ENCODE data around the gene TMEM51. TPM values are rescaled to one million over a fixed set of nuclear protein-coding genes. Genes with fewer than 3 reads are reported as not detected.

TMEM51 gene
- total RNA-seq, 1 donor from 2014 or later: 6.9 TPM

DNA sequence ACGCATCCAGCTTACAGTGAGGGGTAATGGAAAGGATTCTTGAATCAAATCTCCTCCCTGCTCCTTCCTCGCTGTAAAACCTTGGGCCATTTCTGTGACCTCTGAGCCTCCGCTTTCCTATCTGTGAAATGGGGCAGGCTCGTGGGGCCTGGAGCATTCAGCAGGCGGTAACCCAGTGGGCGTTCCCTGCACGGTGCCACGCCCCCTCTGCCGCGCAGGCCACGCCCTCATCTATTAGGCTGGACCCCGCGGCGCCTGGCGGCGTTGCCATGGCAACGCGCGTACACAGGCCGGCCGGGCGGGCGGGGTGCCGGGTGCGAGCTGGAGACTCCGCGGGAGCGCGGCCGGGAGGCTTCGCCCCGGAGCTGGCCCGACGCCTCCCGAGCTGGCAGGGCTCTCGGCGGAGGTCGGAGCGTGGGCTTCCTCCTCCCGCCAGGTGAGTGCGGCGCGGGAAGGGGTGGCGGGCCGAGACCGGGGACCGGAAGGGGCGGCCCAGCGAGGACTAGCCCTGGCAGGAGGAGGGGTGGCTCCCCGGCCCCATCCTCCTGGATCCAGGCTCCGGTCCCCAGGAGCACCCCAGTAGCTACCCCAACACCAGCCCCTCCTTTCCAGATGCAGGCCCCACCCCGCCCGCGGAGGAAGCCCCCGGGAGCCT lies 93.5 kb downstream of the TMEM51 start, which contains the start of gene FHAD1:
TSS of gene FHAD1 (plus strand) at position 264 of the 655 bp plus-strand sequence. CDS start 4,562 bp downstream, outside the sequence.
- Histone ChIP-seq H3K9me3 (ENCODE audit: insufficient read depth, low read depth, low read length) (no peaks in the 10 kb centered on the region), H3K36me3 (ENCODE audit: insufficient read depth, low read length) (no peaks in the 10 kb centered on the region), H3K27ac (ENCODE audit: low read depth, low read length) (no peak within 1 kb of the TSS), H2AFZ (ENCODE audit: low read depth, low read length) (peak within 1 kb of the TSS; percentile 62), H3K27me3 (ENCODE audit: insufficient read depth, low read length) (peaks cover 18% of the 10 kb centered on the region), H3K79me2 (ENCODE audit: insufficient read depth, low read length) (no peaks in the 10 kb centered on the region), H3K4me2 (ENCODE audit: low read length) (peak within 1 kb of the TSS; percentile 79), H3K4me3 (ENCODE audit: insufficient read depth, low read depth, low read length) (peak within 1 kb of the TSS; percentile 48), H3K9ac (ENCODE audit: low read length) (no peak within 1 kb of the TSS), H3K4me1 (ENCODE audit: insufficient read depth, low read length) (no peaks in the 10 kb centered on the region), H4K20me1 (ENCODE audit: insufficient read depth, low read length) (no peaks in the 10 kb centered on the region)
- TF ChIP-seq EZH2 (IDR thresholded peaks at IDR 0.05; ENCODE audit: insufficient read depth, low read length): no peak
- TF ChIP-seq, protein P1, sequence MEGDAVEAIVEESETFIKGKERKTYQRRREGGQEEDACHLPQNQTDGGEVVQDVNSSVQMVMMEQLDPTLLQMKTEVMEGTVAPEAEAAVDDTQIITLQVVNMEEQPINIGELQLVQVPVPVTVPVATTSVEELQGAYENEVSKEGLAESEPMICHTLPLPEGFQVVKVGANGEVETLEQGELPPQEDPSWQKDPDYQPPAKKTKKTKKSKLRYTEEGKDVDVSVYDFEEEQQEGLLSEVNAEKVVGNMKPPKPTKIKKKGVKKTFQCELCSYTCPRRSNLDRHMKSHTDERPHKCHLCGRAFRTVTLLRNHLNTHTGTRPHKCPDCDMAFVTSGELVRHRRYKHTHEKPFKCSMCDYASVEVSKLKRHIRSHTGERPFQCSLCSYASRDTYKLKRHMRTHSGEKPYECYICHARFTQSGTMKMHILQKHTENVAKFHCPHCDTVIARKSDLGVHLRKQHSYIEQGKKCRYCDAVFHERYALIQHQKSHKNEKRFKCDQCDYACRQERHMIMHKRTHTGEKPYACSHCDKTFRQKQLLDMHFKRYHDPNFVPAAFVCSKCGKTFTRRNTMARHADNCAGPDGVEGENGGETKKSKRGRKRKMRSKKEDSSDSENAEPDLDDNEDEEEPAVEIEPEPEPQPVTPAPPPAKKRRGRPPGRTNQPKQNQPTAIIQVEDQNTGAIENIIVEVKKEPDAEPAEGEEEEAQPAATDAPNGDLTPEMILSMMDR (IDR thresholded peaks at IDR 0.05; ENCODE audit: insufficient read depth, low read depth, low read length): no peak
- H3K27ac Mint-ChIP-seq (ENCODE audit: unreplicated experiment): peak within 1 kb of the TSS; percentile 55
- no peak for FAIRE-seq
- H3K9me3 Mint-ChIP-seq (ENCODE audit: unreplicated experiment): peaks cover 5% of the 10 kb centered on the region
- peak; percentile 22 for DNase-seq (ENCODE audit: low read depth)
- peak within 1 kb of the TSS; percentile 80 for H3K4me3 Mint-ChIP-seq (ENCODE audit: unreplicated experiment)
- H3K4me1 Mint-ChIP-seq (ENCODE audit: low read depth, unreplicated experiment): peaks cover 11% of the 10 kb centered on the region
- H3K27me3 Mint-ChIP-seq (ENCODE audit: low read depth, unreplicated experiment): peaks cover 32% of the 10 kb centered on the region
- no peaks in the 10 kb centered on the region for H3K36me3 Mint-ChIP-seq (ENCODE audit: low read depth, unreplicated experiment)

DNA sequence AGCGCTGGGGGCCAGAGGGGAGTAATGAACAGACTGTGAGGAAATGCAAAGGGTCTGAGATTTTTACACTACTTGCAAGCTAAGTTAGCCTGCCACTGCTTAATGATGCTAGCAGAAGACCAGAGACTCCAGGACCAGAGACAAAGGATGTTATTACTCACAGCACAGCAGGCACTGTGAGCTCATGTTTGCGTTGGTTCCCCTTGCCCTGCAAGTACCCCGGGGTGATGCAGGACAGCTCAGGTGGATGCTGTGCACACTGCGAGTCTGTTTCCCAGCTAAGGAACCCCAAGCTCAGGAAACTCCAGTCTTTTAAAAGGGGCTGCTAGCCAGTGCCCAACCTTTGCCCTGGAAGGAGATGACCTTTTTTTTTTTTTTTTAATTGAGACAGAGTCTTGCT lies 94.7 kb downstream of the TMEM51 start:
- H3K36me3 ChIP-seq (ENCODE audit: insufficient read depth, low read length): no peaks in the 10 kb centered on the region
- no peaks in the 10 kb centered on the region for H3K79me2 ChIP-seq (ENCODE audit: insufficient read depth, low read length)
- H3K27ac ChIP-seq (ENCODE audit: low read depth, low read length): no peak overlapping the region
- no peaks in the 10 kb centered on the region for H4K20me1 ChIP-seq (ENCODE audit: insufficient read depth, low read length)
- peaks cover 21% of the 10 kb centered on the region for H3K27me3 ChIP-seq (ENCODE audit: insufficient read depth, low read length)
- H3K9ac ChIP-seq (ENCODE audit: low read length): no peak overlapping the region
- Mint-ChIP-seq H3K4me1 (ENCODE audit: low read depth, unreplicated experiment) (peaks cover 21% of the 10 kb centered on the region), H3K36me3 (ENCODE audit: low read depth, unreplicated experiment) (no peaks in the 10 kb centered on the region), H3K9me3 (ENCODE audit: unreplicated experiment) (peaks cover 5% of the 10 kb centered on the region), H3K4me3 (ENCODE audit: unreplicated experiment) (no peak overlapping the region), H3K27me3 (ENCODE audit: low read depth, unreplicated experiment) (peaks cover 30% of the 10 kb centered on the region), H3K27ac (ENCODE audit: unreplicated experiment) (no peak overlapping the region)
- H3K9me3 ChIP-seq (ENCODE audit: insufficient read depth, low read depth, low read length): no peaks in the 10 kb centered on the region
- H3K4me1 ChIP-seq (ENCODE audit: insufficient read depth, low read length): no peaks in the 10 kb centered on the region
- TF ChIP-seq, protein P1 (IDR thresholded peaks at IDR 0.05; ENCODE audit: insufficient read depth, low read depth, low read length): no peak
- TF ChIP-seq EZH2 (IDR thresholded peaks at IDR 0.05; ENCODE audit: insufficient read depth, low read length): no peak
- no peak overlapping the region for H3K4me2 ChIP-seq (ENCODE audit: low read length)
- no peak for DNase-seq (ENCODE audit: low read depth)
- no peak overlapping the region for H2AFZ ChIP-seq (ENCODE audit: low read depth, low read length)
- H3K4me3 ChIP-seq (ENCODE audit: insufficient read depth, low read depth, low read length): no peak overlapping the region
- FAIRE-seq: no peak

DNA sequence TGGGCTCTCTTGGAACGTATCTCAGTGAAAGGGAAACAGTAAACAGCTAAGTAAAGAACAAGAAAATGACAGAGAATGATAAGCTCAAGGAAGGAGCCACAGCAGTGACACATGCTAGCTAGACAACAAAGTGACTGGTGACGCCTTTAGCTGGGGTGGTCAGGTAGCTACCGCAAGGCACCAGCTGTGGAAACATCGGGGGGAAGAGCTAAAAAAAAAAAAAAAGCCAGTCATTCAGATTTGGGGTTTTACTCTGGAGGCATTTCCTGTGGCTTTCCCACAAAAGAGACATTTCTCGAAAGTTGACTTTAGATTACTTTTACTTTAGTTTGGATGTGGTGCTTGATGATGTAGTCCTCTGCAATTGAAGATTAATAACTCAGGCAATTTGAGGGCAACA lies 95.5 kb downstream of the TMEM51 start:
- H3K9me3 Mint-ChIP-seq (ENCODE audit: unreplicated experiment): peaks cover 5% of the 10 kb centered on the region
- H3K27me3 ChIP-seq (ENCODE audit: insufficient read depth, low read length): peaks cover 21% of the 10 kb centered on the region

More for the DNA sequence above, 95.5 kb downstream of the TMEM51 start:
- peak overlapping the region; percentile 17 for H3K27ac Mint-ChIP-seq (ENCODE audit: unreplicated experiment)
- peaks cover 28% of the 10 kb centered on the region for H3K27me3 Mint-ChIP-seq (ENCODE audit: low read depth, unreplicated experiment)
- Histone ChIP-seq H2AFZ (ENCODE audit: low read depth, low read length) (no peak overlapping the region), H3K4me1 (ENCODE audit: insufficient read depth, low read length) (no peaks in the 10 kb centered on the region), H3K9me3 (ENCODE audit: insufficient read depth, low read depth, low read length) (no peaks in the 10 kb centered on the region), H3K36me3 (ENCODE audit: insufficient read depth, low read length) (no peaks in the 10 kb centered on the region), H3K4me3 (ENCODE audit: insufficient read depth, low read depth, low read length) (no peak overlapping the region), H3K79me2 (ENCODE audit: insufficient read depth, low read length) (no peaks in the 10 kb centered on the region), H4K20me1 (ENCODE audit: insufficient read depth, low read length) (no peaks in the 10 kb centered on the region), H3K4me2 (ENCODE audit: low read length) (peak overlapping the region; percentile 34), H3K27ac (ENCODE audit: low read depth, low read length) (no peak overlapping the region), H3K9ac (ENCODE audit: low read length) (no peak overlapping the region)
- H3K4me1 Mint-ChIP-seq (ENCODE audit: low read depth, unreplicated experiment): peaks cover 23% of the 10 kb centered on the region
- H3K36me3 Mint-ChIP-seq (ENCODE audit: low read depth, unreplicated experiment): no peaks in the 10 kb centered on the region
- TF ChIP-seq EZH2 (IDR thresholded peaks at IDR 0.05; ENCODE audit: insufficient read depth, low read length): no peak
- TF ChIP-seq, protein P1 (IDR thresholded peaks at IDR 0.05; ENCODE audit: insufficient read depth, low read depth, low read length): no peak
- no peak for FAIRE-seq
- H3K4me3 Mint-ChIP-seq (ENCODE audit: unreplicated experiment): no peak overlapping the region
- DNase-seq (ENCODE audit: low read depth): peak; percentile 29

All from astrocyte (in vitro differentiated cells and primary cell).